Measurements from ENCODE around the gene LY6G6F. TPM values are rescaled to one million over a fixed set of nuclear protein-coding genes. Genes with fewer than 3 reads are reported as not detected.

Gene LY6G6F
- total and polyA plus RNA-seq, 10 of the 15 experiments (the other 5 are each of a cell fraction or from before 2014, with no cell fraction given), result not detected

DNA sequence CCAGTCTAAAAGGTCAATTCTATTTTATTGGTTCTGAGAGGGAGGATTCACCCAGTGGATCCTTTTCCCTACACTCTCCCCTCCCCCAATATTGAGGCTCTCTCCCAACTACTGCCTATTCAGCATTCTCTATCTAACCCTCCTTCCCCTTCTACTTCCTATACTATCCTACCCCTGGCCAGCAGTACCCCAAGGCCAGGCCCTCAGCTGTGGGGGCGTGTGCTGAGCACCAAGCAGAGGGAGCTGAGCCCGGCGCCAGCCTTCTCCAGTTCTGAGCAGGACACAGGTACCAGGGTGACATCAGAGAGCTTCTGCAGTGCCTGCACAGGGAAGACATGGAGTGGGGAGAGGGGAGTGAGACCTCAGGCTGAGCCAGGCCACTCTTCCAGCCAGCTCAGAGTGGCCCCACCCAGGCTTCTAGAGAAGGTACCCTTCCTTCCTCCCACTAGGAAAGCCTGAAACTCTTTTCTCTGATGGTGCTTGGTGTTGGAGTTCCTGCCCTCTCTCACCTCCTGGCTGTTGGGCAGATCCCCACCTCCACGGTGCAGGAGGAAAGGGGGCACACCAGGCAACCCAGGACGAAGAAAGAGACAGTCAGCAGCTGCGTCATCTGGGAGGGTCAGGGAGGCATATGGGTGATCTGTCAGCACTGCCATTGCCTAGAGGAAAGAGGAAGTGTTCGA, 20.5 kb downstream of the LY6G6F start (continued):
- TF ChIP-seq TCF3 (IDR thresholded peaks at IDR 0.05; ENCODE audit: borderline replicate concordance, insufficient read depth, low read depth, low read length) (0 out of 2 replicates have a peak, but pooled peaks have one; percentile 82), JUND (IDR thresholded peaks at IDR 0.05; ENCODE audit: low read depth, low read length) (no peak), ZNF274 (IDR thresholded peaks at IDR 0.05; ENCODE audit: insufficient read depth, insufficient read length) (no peak), RB1 (IDR thresholded peaks at IDR 0.05; ENCODE audit: borderline replicate concordance) (no peak), IKZF1 (conservative IDR thresholded peaks at IDR 0.05) (peak; percentile 19; the same call in 1 of the 2 replicates)

DNA sequence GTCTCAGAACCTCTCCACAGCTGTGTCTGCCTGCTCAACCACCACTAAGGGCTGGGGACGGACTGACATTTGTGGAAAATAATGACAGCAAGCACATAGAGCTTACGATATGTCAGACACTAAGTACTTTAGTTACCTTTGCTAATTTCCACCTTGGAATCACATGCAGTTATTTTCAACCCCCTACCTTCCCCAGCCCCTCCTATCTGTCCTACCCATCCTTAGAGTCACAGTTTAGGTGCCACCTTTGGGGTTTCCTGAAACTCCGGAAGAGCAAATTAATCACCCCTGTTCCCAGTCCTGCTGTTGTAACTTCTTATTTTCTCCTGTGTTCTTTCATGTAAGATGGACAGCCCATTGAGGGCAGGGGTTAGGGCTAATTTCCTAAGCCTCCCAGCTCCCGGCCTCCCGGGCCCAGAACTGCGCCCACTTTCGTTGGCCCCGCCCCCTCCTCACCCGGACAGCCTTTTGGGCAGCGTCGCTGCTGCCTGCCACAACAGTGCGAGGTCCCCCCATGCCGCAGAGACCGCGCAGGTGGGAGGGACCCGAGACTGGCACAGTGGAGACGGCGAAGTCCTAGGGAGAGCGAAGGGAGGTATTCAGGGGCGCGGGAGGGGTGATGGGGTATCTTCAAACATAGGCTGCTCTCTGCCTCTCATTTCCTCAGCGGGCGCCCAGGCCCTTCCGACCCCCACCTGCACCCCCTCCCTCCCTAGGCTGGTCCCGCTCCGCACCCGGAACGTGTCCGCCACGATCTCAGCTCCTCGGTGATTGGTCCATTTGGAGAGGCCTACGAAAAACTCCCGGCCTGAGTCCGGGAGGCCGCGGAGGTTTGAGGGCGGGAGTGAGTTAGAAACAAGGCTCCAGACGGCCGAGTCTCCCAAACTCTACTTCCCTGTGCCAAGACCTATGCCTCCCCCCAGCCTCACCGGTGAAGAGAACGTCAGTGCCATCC, 21.3 kb downstream of the LY6G6F start:
- no peak overlapping the region for H2AFZ ChIP-seq (ENCODE audit: control insufficient read depth, low read depth, low read length)
- peaks cover under 1% of the 10 kb centered on the region; the same call in 1 of the 2 replicates for H3K79me2 ChIP-seq (ENCODE audit: control insufficient read depth, insufficient read depth, low read length)
- H3K4me1 ChIP-seq (ENCODE audit: control insufficient read depth, insufficient read depth, low read length), result peaks cover 24% of the 10 kb centered on the region
- in situ Hi-C loops (cut with MboI), result no loop called here
- H3K36me3 ChIP-seq (ENCODE audit: control insufficient read depth in 2 of 2, insufficient read depth in 2 of 2, low read length in 1 of 2), result peaks cover 0 to 7% of the 10 kb centered on the region in 2 experiments; a peak in 3 of 4 replicates
- H3K4me2 ChIP-seq (ENCODE audit: control insufficient read depth, insufficient read depth), result peak overlapping the region; percentile 98
- no peaks in the 10 kb centered on the region for H4K20me1 ChIP-seq (ENCODE audit: control insufficient read depth, insufficient read depth)
- TF ChIP-seq STAT1 (conservative IDR thresholded peaks at IDR 0.05), result no peak
- TF ChIP-seq ATF7 (IDR thresholded peaks at IDR 0.05; ENCODE audit: low read depth), result no peak
- TF ChIP-seq WRNIP1 (IDR thresholded peaks at IDR 0.05; ENCODE audit: borderline replicate concordance, low read depth, low read length), result no peak
- peak; percentile 78; the same call in 1 of the 2 replicates for TF ChIP-seq TCF12 (IDR thresholded peaks at IDR 0.05; ENCODE audit: low read depth, low read length)
- TF ChIP-seq CREM (IDR thresholded peaks at IDR 0.05; ENCODE audit: low read depth), result 0 out of 2 replicates have a peak, but pooled peaks have one; percentile 2
- TF ChIP-seq RUNX3 (IDR thresholded peaks at IDR 0.05; ENCODE audit: low read length), result peak; percentile 40; the same call in 1 of the 2 replicates
- TF ChIP-seq CHD2 (IDR thresholded peaks at IDR 0.05; ENCODE audit: borderline replicate concordance, low read depth, low read length), result no peak
- TF ChIP-seq NFYB (IDR thresholded peaks at IDR 0.05; ENCODE audit: insufficient read depth, low read depth, low read length), result no peak
- TF ChIP-seq IRF4 (IDR thresholded peaks at IDR 0.05; ENCODE audit: low read depth, low read length), result 0 out of 2 replicates have a peak, but pooled peaks have one; percentile 43
- SMC1A ChIA-PET (ENCODE audit: uncharacterized antibody, unreplicated experiment), result interaction anchor here (0.6 to 5.3 kb wide), 4 partner anchors 11 to 102 kb away, joined by 3 to 45 read pairs (median 6); partner anchors contain the start of genes ABHD16A, CLIC1 and MSH5
- H3K27me3 ChIP-seq (replicated peaks in 1 of 2; ENCODE audit: control insufficient read depth in 2 of 2, insufficient read depth in 2 of 2, low read length in 1 of 2), result no peaks in the 10 kb centered on the region
- intact Hi-C loops (cut with micrococcal nuclease; ENCODE audit: unreplicated experiment), result loop anchor here (2.0 kb wide), 2 partner anchors 41 to 99 kb away; partner anchors contain the start of gene HSPA1B
- DNase-seq (ENCODE audit: low read depth, low spot score) (peak; percentile 43), ATAC-seq (no peak), FAIRE-seq (no peak)
- CTCF ChIA-PET, result interaction anchor here (0.6 to 15.8 kb wide), 5 partner anchors 11 to 131 kb away, joined by 4 to 208 read pairs (median 5); partner anchors contain the start of gene MSH5
- 65% methylated on average over 41 of the region's 41 CpGs for WGBS (ENCODE audit: insufficient coverage, insufficient replicate concordance, low lambda C conversion rate, missing lambda C conversion rate)
- no TSS peak for BruUV-seq (replicated peaks)
- H3K9me3 ChIP-seq (replicated peaks; ENCODE audit: control insufficient read depth, insufficient read depth, low read length), result no peaks in the 10 kb centered on the region
- H3K27ac ChIP-seq (ENCODE audit: control insufficient read depth, insufficient read depth), result peak overlapping the region; percentile 60
- RAD21 ChIA-PET (ENCODE audit: unreplicated experiment), result interaction anchor here (1.4 to 3.6 kb wide), 4 partner anchors 10 to 105 kb away, joined by 5 to 44 read pairs (median 8); no protein-coding TSS in a partner anchor
- POLR2A ChIA-PET, result interaction anchor here (1.0 to 2.8 kb wide), 6 partner anchors 8 to 103 kb away, joined by 3 to 30 read pairs (median 6); partner anchors contain the start of genes ABHD16A, CLIC1 and MSH5
- no peak overlapping the region for H3K4me3 ChIP-seq
- H3K9ac ChIP-seq (ENCODE audit: control insufficient read depth, insufficient read depth, low read length), result no peak overlapping the region

Measured in GM12878 (cell line).